GM19328 (cell line): ENCODE data around the gene GARRE1.
"Not testable (repeated sequence)": the region's sequence is repeated elsewhere in the genome, so short reads cannot be mapped to it uniquely, and the experiment has no call there.

Source experiments
- ATAC-seq: cut with Tn5 transposase; IDR thresholded peaks from one replicate; pipeline ENCODE4 v1.9.1; 2021; ENCODE audit warnings: mild to moderate bottlenecking, moderate library complexity; ENCODE audit not compliant: unreplicated experiment

GARRE1 gene

DNA sequence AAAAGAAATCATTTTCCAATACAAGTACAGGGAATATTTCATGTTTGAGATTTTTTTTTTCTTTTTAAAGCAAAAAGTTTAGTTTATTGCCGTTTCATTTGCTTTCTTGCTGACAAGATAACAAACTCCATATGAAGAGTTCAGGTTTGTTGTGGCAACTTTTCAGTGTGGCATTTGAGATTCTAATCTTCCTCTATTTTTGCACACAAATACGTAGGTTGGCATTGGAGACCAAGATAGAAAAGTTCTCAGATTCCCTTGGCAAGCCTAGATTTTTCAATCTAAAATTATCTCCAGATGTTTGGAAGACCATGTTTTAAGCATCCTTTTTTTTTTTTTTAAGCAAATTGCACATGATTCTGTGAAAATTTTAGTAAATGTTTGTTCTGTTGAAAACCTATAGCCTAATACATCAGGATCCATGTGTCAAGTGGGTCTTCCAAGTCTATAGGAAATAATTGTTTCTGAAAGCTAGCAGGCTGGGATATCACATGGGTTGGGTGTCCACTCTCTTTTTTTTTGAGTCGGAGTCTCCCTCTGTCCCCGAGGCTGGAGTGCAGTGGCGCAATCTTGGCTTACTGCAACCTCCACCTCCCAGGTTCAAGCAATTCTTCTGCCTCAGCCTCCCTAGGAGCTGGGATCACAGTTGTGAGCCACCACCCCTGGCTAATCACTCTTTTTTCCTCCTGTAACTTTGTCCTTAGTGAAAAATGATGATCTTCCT lies 2.6 kb downstream of the GARRE1 start:
- no peak for ATAC-seq

DNA sequence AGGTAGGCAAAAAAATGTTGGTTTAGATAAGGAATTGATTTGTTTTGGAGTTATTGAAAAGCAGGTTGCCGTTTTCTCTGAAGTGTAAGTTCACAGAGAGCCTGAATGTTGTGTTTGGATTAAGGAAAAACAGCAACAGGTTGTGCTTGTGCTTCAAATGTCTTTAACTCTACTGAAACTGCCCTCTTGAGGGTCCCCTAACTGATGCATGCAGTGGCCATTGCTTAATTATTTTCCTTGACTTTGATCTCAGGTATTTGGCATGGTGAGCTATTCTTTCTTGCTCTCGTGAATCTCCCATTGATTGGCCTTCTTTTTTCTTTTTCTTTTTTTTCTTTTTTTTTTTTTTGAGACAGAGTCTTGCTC lies 3.2 kb downstream of the GARRE1 start:
- ATAC-seq: no peak

DNA sequence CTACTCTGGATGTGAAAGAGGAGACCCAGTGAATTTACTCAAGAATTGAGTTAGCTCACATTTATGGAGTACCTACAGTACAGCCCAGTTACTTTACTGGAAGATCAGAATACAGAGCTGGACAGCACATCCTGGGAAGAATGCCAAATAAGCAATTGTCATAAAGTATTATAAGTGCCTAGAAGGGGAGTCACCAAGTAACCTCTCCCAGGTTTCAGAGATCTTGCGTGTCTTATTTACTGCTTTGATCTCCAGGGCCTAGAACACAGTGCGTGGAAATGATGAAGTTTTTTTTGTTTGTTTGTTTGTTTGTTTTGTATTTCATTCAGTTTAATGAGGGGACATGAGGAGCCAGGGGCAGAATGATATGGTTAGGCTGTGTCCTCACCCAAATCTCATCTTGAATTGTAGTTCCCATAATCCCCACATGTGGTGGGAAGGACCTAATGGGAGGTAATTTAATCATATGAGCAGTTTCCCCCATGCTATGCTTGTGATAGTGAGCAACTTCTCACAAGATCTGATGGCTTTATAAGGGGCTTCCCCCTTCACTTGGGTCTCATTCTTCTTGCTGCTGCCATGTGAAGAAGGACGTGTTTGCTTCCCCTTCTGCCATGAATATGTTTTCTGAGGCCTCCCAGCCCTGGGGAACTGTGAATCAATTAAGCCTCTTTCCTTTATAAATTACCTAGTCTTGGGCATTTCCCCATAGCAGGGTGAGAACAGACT lies 5.2 kb downstream of the GARRE1 start:
- no peak for ATAC-seq

DNA sequence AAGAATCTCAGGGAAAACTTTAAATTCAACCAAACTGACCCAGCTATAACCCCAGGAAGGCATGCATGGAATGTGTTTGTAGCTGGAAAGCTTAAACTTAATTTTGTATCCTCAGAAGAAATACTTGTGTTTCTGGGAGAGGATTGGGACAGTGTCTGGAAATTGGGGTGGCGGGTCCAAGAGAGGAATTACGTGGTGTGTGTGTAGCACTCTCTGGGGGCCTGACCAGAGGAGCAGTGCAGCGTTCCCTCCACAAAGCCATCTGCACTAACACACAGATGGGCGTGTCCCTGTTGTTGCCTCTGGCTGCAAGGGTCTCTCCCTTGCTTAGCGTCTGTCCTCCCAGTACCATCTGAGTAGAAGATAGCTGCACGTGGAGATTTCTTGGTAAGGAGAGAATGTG lies 6.4 kb downstream of the GARRE1 start:
- ATAC-seq: no peak

DNA sequence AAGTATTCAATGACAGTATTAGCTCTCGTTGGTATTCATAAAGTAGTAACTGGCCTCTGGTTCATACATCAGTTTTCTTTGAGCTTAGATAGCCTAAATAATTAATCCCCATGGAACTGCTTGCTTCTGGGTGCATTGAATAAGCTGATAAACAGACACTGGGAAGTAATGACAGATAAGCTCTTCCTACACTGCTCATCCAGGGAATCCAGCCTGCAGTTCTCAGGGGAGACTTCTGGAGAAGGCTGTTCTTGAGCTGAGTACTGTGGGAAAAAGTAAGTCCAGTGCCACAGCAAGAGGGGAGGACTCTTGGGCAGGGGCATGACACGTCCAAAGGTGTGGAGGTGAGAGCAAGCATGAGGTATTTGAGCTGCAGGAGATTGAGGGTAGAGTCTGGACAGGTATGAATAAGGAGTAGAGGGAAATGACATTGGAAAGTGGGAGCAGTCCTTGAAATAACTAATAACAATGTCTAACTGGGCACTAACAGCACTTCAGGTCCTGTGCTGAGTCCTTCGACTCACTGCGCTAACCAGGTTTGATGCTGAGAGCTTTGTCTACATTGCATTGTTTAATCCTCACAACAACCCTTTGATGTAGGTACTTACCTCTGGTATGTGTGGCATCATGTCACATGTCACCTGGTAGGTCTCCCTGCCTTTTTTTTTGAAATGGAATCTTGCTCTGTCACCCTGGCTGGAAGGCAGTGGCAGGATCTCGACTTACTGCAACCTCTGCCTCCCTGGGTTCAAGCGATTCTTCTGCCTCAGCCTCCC lies 7.2 kb downstream of the GARRE1 start:
- no peak for ATAC-seq

DNA sequence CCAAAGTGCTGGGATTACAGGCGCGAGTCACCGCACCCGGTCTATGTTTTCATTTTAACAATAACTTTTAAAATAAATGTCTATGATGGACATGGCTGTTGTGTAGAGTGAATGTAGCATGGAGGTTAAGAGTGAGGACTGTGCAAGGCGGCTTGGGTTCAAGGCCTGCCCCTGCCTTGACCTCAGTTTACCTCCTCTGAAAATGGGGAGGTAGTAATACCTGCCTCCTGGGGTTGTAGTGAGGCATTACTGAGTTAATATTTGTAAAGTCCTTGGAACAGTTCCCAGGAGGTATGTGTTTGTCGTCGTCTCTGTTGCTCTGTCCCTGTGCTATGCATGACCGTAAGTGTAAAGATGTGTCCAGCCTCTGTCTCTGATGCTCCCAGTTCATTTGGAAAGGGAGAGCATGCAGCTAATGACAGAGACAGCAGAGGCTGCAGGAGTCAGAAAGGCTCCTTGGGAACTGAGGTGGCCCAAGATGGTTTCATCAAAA lies 9.4 kb downstream of the GARRE1 start:
- no peak for ATAC-seq

DNA sequence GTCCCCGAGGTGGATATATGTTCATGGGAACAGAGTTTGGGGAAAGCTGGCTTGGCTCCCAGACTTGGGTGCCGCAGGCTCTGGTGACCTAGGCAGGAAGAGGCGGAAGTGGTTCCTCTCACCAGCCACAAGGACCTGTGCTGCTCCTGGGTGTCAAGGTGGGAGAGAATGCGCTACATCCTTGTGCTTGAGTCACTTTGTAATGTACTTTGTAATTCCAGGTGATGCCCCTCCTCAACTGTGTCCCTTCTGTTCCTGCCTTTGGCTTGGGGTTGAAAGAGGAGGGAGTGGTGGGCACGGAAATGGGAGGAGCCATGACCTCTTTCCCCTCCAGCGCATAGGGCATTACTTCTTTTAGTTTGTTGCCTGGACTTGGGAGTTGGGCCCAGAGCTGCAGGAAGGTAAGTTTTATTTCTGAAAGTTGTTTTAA lies 10.9 kb downstream of the GARRE1 start:
- no peak for ATAC-seq

DNA sequence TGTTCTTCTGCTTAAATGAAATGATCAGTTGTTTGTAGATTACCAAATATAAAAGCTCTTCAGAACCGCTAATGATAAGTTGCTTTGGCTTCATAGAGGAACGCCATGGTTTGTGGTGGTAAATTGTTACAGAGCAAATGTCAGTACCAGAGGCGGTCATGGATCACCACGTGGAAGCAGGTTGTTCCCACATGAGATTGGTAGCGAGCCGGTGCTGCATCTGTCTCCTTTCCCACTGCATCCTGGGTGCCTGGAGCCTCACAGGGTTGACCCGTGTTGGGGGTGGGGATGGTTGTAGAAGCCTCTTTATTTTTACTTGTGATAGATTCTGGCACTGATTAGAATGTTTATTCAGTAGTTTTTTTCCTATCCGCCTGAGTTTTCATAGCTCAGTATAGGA lies 14.7 kb downstream of the GARRE1 start:
- no peak for ATAC-seq

DNA sequence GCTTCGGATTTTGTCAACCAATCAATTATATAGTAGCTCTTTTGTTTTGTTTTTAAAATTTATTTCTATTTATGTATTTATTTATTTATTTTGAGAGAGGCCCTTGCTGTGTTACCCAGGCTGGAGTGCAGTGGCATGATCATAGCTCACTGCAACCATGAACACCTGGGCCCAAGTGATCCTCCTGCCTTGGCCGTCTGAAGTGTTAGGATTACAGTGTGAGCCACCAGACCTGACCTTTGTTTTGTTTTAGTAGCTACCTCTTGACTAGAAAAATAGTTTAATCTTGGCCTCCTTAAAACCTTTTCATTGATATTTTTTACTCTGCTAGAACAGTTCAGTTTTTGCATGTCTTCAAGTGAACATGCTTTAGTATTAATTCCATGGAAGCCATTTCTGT lies 15.1 kb downstream of the GARRE1 start:
- ATAC-seq: no peak

DNA sequence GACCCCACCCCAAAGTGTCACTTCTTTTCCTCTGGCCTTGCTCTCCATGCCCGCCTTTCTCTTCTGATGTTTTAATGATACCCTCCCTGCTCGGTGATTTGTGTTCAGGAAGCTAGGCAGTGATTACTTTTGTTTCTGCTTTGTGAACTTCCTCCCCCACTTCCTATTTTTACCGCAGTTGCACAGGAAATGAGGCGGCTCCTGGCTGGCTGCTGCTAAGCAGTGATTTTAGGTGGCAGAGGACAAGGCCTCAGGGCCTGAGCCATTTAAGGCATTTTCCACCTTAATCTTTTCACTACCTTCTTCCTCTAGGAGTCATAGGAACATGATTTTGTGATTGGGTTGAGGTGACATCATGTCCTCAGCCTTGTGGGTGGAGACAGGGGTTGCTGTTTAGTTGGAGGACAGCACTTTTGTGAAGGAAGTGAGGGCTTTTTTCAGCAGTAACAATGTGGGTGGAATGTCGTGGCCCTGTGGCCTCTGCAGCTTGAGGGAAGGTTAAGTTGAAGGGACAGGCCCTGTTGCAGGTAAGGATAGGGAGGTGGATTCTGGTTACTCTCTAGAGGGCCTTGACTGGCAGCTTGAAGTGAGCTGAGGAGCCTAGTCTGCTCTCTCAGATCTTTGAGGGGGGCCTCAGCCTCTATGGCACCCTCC lies 15.7 kb downstream of the GARRE1 start:
- ATAC-seq: no peak

DNA sequence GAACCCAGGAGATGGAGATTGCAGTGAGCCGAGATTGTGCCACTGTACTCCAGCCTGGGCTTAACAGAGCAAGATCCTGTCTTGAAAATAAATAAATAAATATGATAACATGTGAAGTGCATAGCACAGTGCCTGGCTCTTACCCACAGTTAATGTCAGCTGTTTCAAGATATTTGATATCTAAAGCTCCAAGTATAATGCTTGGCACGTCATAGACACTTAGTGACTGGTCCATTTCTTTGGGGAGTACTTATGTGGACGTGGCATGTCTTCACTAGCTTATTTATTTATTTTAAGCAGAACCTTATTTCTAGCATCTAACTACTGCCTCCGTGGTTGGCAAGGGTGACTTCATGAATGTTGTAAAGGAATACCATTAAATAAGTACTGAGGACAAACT lies 18.8 kb downstream of the GARRE1 start:
- ATAC-seq: no peak

DNA sequence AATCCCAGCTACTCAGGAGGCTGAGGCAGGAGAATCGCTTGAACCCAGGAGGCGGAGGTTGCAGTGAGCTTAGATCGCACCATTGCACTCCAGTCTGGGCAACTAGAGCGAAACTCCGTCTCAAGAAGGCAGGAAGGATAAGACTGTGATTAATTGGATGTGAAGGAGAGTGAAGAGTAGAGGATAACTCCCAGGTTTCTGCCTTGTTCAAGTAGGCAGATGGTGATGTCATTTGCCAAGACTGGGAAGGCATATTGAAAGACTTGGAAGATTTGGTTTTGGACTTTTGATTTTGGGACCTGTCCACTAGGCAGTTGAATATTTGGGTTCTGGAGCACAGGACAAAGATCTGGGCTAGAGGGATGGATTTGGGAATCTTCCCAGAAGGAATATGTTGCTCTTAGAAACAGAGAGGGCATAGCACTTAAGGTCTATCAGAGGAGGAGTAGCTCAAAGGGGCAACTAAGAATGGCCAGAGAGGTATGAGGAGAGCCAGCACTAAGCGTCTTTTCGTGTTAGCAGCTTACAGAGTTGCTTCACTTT lies 20.0 kb downstream of the GARRE1 start:
- no peak for ATAC-seq

DNA sequence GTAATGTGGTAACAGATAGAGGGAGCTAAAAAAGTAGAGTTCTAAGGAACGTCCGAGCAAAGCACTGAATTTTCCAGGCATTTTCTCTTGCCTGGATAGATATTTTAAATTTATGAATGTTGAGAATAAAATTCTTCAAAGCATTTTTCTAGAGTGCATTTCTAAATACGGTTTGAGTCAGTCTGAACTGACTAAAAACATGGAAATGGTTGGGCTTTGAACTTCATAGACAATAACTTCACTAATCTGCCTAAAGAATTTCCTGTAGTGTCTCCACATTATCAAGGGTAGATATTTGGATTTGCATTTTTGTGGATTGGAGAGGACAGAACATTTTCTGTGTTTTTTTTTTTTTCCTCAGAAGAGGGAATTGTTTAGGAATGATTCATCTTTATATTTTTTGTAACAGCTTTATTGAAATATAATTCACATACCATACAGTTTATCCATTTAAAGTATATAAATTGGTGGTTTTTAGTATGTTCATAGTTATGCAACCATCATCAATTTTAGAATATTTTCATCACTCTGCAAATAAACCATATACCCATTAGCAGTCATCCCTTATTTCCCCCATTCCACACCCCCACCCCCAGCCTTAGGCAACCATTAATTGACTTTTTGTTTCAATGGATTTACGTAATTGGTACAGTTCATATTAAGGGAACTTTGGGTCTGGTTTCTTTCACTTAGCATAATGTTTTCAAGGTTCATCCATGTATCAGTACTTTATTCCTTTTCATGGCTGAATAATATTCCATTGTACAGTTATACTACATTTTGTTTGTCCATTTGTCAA lies 20.7 kb downstream of the GARRE1 start:
- ATAC-seq: no peak

DNA sequence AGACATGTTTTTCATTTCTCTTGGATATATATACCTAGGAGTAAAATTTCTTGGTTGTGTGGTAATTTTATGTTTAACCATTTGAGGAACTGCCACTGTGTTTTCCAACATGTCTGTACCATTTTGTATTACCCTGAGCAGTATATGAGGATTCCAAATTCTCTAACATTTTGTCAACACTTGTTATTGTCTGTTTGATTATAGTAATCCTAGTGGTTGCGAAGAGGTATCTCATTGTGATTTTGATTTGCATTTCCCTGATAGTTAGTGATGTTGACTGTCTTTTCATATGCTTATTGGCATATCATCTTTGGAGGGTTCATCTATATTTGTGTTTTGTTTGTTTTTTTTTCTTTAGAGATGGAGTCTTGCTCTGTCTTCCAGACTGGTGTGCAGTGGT lies 21.4 kb downstream of the GARRE1 start:
- no peak for ATAC-seq

DNA sequence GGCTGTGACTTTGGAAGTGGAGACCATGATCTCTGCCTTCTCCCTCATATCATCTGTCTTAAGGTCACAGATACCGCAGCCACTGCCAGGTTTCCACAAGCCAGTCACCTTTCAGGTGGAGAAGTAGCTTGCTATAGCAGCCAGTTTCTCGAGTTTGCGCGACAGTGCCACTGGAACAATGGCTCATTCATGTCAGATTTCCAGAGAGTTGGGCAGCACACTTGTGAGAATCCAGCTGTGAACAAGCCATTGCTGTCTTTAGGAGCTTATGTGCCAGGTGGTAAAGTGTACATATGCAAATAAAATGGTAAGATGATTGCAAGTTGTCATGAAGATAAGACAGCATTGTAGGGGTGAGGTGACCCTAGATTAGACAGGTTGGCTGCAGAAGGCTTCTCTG lies 22.3 kb downstream of the GARRE1 start:
- ATAC-seq: no peak

DNA sequence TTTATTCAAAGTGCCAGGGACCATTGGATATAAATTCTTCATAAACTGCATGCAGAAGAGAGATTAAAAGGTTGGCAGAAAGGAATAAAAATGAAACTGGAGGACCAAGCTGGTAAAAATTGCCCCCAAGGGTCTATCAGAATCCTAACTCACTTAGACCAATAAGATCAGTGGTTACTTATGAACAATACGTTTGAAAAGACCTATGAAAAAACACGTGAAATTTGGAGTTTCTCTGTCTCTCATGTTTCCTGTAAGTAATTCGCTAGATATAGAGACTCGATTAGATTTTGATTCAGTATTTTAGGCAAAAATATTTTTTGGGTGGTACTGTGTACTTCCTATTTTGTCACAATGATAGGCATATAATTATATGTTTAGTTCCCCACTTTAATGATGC lies 22.9 kb downstream of the GARRE1 start:
- no peak for ATAC-seq

DNA sequence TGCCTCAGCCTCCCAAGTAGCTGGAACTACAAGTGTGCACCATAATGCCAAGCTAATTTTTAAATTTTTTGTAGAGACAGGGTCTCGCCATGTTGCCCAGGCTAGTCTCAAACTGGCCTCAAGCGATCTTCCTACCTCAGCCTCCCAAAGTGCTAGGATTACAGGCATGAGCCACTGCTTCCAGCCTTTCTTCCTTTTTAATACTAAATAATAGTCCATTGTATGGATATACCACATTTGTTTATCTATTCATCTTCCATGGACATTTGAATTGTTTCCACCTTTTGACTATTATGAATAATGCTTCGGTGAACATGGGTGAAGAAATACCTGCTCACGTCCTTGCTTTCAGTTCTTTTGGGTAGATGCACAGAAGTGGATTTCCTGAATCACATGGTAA lies 24.4 kb downstream of the GARRE1 start:
- no peak for ATAC-seq

DNA sequence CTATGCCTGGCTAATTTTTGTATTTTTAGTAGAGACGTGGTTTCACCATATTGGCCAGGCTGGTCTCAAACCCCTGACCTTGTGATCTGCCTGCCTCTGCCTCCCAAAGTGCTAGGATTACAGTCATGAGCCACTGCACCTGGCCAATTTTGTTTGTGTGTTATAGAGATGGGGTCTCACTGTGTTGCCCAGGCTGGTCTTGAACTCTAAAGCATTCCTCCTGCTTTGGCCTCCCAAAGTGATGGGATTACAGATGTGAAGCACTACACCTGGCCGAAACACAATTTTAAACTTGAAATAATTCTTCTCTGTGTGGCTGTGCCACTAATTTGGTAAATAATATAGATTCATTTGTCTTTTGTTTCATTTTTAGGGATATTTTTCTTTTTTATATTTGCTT lies 27.1 kb downstream of the GARRE1 start:
- not testable (repeated sequence) for ATAC-seq

DNA sequence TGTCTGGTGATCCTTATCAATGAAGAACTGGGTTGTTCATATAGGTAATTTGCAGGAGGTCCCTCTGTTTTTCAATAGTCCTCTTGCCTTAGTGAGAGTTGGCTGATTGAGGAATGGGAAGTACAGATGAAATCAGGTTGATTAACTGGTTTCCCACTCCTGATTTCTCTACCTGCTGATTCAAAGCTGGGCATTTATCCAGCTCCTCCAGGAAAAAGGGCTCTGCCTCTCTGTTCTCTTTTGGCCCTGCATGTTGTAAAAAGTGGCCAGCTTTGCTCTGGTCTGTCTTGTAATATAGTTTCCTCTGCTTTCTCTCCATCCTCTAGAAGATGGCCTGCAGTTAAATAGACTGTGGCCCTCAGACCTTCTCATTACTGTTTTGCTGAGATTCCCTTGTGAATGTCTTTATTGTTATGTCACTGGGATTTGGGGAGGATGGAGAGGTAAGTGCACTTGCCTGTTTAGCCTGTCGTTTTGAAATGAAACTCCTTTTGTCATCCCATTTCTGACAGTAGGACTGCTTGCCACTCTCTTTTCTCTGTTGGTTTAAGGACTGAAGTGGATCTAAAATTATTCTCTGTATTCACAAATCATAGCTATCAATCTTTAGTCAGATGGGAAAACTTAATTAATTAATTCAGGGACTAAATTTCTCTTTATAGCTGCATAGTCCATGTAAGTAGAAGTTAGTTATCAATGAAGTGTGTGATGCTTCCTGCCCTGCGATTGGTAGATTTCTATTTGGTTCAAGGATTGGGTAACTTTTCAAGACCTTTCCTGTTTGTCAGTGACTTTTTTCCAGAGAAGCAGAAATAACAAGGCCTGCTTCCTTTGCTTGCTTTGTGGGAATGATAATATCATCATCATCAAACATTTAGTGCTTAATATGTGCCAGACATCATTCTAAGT lies 28.5 kb downstream of the GARRE1 start:
- ATAC-seq: no peak
